Left colon (tissue), 2 donors: ENCODE data around the gene CYTH4. TPM values are rescaled to one million over a fixed set of nuclear protein-coding genes. Genes with fewer than 3 reads are reported as not detected.
A peak's percentile ranks its signal among the peaks of the same experiment; 100 is the strongest.
"Not testable (repeated sequence)": the region's sequence is repeated elsewhere in the genome, so short reads cannot be mapped to it uniquely, and the experiment has no call there.

Source experiments
- ATAC-seq: fragments of 200-7000 bp; cut with Tn5 transposase; one replicate; pipeline ENCODE4 v1.9.1; 2020; ENCODE audit warnings: mild to moderate bottlenecking, moderate library complexity
- DNase-seq, 2 donors: peaks; one replicate each; pipeline ENCODE4 v3.0.0-alpha.2; 2020
- intact Hi-C, 2 donors: fragments of 100-400 bp; cut with DNase I in 1 of 2; cut with micrococcal nuclease in 1 of 2; formaldehyde crosslinking; loops; one replicate each; pipeline versions ENCODE4 v1.11.2 to v1.14.0; 2022; cut with DNase I, micrococcal nuclease
- total RNA-seq, 2 donors: library from RNA; stranded (reverse); fragmentation: NEBNext Ultra II Directional; extraction: Animal tissue kit (Norgen Biotek cat#: 25700); gene quantifications; one replicate each; pipeline ENCODE4 v1.2.1, GENCODE V29; 2021
- donor health status: DM: no; HTN: no; CAD: no.
- donor health status: DM: yes; HTN: yes; CAD: no.

The CYTH4 gene
- total RNA-seq, 2 donors from 2014 or later = 2.6 to 10.4 TPM

GRCh38 chr22:37244922-37245722 is 37.2 kb upstream of the CYTH4 start:
- ATAC-seq = no peak
- intact Hi-C loops = no loop called here
- DNase-seq = no peak

GRCh38 chr22:37245740-37246139 is 36.6 kb upstream of the CYTH4 start:
- intact Hi-C loops = no loop called here
- ATAC-seq (no peak), DNase-seq (no peak)

DNA sequence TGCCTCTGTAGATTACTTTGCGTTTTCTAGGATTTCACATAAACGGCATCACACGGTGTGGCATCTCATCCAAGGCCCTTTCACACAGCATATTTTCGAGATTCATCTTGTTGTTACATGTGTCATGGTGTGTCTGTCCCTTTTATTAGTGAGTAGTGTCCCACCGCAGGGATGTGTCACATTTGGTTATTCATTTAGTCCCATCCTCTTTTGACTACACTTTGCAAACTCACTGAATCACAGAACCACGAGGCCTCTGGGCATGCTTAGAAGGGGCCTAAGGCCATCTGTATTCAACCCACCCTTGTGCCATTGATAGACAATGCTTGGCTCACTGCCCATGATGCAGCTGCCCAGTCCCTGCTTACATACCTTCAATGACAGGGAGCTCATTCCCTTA is 34.1 kb upstream of the CYTH4 start:
- DNase-seq (no peak), ATAC-seq (no peak)
- intact Hi-C loops = no loop called here

- ATAC-seq = no peak
- no peak for DNase-seq
- intact Hi-C loops = no loop called here
Observed at GRCh38 chr22:37249986-37250385, 32.3 kb upstream of the CYTH4 start.

DNA sequence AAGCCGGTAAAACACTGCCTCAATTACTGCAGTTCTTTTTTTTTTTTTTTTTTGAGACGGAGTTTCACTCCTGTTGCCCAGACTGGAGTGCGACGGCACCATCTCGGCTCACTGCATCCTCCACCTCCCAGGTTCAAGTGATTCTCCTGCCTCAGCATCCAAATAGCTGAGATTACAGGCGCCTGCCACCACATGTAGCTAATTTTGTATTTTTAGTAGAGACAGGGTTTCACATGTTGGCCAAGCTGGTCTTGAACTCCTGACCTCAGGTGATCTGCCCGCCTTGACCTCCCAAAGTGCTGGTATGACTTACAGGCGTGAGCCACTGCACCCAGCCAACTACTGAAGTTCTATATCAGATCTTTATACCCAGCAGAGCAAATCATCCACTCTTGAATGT is 30.5 kb upstream of the CYTH4 start:
- DNase-seq, ATAC-seq, intact Hi-C loops: not testable (repeated sequence)

- DNase-seq (no peak), ATAC-seq (no peak)
- intact Hi-C loops = no loop called here
Observed at GRCh38 chr22:37253126-37253660, 29.1 kb upstream of the CYTH4 start.

DNA sequence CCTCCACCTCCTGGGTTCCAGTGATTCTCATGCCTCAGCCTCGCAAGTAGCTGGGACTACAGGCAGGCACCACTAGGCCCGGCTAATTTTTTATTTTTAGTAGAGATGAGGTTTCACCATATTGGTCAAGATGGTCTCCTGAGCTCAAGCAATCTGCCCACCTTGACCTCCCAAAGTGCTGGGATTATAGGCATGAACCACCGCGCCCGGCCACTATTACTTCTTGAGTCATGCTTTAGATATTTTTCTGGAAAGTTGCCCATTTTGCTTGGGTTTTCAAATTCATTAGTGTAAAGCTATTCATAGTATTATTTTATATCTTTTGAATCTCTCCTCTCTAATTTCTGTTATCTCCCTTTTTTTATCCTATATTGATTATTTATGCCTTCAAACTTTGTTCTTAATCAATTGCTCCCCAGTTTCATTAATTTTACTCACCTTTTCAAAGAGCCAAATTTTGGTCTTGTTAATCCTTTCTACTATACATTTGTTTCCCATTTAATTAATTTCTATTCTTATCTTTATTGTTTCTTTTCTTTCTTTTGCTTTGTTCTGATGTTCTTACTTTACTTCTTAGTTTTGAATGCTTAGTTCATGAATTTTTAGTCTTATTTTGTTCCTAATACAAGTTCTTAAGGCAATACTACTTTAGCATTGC is 28.0 kb upstream of the CYTH4 start:
- intact Hi-C loops = no loop called here
- ATAC-seq (no peak), DNase-seq (no peak)

- DNase-seq (no peak), ATAC-seq (no peak)
- intact Hi-C loops = no loop called here
Observed at GRCh38 chr22:37254867-37255233, 27.5 kb upstream of the CYTH4 start.

- no peak for ATAC-seq
- intact Hi-C loops = no loop called here
Observed at GRCh38 chr22:37255558-37256006, 26.7 kb upstream of the CYTH4 start.

DNA sequence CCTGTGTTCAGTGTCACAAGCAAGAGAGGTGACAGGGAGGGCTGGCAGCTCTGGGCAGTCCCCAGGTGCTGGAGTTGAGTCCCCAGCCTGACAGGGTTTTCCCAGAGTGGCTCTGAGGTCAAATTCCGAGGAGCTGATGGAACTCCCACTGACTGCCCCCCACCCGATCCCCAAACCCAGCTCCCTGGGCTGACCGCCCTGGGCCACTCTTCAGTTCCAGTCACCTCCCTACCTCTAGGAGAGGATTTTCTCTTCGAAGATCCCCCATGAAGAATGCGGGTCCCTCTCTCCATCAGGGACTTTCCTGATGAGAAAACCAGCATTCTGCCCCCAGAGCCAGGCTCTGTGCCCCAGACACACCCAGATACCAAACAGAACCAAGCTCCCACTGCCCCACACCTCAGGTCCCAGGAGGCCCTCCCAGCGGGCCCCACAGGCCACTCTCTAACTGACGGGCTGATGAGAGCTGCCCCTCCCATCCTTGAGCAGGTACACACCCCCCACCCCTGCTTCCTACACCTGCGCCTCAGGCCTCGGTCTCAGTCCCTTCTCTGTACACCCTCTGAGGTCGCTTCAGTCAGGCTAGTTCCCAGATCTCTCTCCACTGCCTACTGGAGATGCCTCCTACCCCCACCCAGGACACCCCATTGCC is 26.1 kb upstream of the CYTH4 start:
- DNase-seq (no peak), ATAC-seq (no peak)
- intact Hi-C loops = no loop called here

More at GRCh38 chr22:37255558-37256006, 26.7 kb upstream of the CYTH4 start:
- no peak for DNase-seq

GRCh38 chr22:37258005-37258752 is 24.1 kb upstream of the CYTH4 start:
- ATAC-seq (no peak), DNase-seq (no peak)
- intact Hi-C loops = no loop called here

- intact Hi-C loops = no loop called here
- no peak for DNase-seq
- peak; percentile 67 for ATAC-seq
Observed at GRCh38 chr22:37258753-37259401, 23.4 kb upstream of the CYTH4 start.

DNA sequence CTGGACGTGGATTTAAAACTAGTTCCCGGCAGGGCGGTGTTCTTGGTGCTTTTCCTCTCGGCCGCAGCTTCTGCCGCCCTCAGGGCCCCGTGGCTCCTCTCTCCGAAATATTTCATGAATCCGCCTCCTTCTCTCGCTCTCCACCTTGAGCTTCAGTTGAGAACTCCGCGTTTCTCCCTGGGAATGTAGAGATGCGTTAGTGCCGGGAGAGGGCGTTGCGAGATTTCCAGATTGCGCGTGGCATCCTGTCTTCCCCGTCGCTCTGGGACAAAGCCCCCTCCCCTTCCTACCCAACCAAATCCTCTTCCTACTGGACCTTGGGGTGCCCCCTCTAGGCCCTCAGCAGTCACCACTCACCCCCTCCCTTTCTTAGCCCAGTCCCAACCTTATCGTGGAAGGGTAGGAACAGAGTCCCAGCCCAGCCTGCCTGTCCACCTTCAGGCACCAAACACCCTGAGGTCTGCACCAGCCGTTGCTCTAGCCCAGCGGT is 22.7 kb upstream of the CYTH4 start:
- ATAC-seq (peak; percentile 60), DNase-seq (no peak)
- intact Hi-C loops = no loop called here

DNA sequence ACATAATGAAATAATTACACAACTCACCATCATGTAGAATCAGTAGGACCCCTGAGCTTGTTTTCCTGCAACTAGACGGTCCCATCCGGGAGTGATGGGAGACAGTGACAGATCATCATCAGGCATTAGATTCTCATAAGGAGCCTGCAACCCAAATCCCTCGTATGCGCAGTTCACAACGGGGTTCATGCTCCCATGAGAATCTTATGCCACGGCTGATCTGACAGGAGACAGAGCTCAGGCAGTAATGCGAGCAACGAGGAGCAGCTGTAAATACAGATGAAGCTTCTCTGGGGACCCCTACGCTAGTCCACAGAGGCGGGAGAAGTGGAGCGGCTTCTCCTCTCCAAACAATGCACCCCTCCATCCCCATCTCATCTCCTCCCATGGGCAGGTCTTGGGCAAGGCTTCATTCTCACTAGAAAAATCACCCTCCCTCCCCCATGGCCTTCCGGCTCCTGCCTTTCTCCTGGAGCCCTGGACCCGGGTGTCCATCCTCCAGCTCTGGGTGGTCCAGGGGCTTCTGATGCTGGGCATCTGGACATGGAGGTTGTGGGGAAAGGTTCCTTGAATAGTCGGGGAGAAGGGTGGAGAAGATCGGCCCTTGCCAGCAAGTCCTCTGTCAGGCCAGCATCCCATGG is 22.0 kb upstream of the CYTH4 start:
- ATAC-seq (no peak), DNase-seq (no peak)
- intact Hi-C loops = no loop called here

DNA sequence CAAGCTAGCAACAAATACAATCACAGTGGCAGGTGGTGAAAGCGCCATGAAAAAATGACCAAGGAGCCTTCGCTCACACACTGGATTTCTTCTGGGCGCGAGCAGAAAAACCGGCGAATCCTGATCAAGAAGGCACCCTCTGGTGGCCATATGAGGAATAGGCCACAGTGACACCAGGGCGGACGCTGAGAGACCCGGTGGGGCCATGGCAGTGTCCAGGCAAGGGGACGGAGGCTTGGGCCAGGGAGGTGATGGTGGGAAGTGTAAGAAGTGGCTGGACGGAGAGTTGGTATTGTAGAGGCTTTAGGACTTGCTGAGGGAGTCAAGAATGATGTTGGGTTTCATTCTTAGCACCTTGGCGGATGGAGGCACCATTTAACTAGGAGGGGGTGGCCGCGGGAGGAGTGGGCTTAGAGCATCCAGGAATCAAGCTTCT is 21.4 kb upstream of the CYTH4 start:
- DNase-seq = peak in 1 of 2 donors; percentile 68
- peak; percentile 72 for ATAC-seq
- intact Hi-C loops = no loop called here

DNA sequence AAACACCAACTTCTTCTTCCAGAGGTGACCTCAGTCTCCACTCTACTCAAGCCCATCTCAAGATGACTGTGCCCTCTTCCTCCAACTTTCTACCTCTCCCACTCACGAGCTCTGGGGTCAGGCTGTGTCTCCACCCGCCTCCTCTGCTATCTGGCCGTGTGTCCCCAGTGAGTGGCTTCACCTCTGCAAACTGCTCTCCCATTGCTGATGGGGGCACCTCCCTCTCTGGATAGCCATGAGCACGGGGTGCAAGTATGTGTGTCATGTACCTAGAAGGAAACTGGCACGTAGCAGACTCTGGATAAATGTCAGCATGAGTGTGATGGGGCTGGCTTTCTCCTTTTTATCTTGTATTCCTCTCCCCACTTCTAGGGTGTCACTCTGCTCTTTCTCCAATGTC is 20.0 kb upstream of the CYTH4 start:
- no peak for DNase-seq

GRCh38 chr22:37263966-37264887 is 18.1 kb upstream of the CYTH4 start:
- intact Hi-C loops = no loop called here

More for the DNA sequence above, 20.0 kb upstream of the CYTH4 start:
- intact Hi-C loops = no loop called here
- ATAC-seq = no peak

More at GRCh38 chr22:37263966-37264887, 18.1 kb upstream of the CYTH4 start:
- ATAC-seq = no peak
- no peak for DNase-seq
